ENCODE measurements around the gene HIVEP3.

Gene HIVEP3

GRCh38 chr1:41535276-41535675, 383.4 kb downstream of the HIVEP3 start:
- Histone ChIP-seq H3K4me3 (ENCODE audit: low read depth in 1 of 2, low read length in 2 of 2) (no peak overlapping the region), H3K4me1 (ENCODE audit: insufficient read depth, low read length) (peaks cover 13% of the 10 kb centered on the region), H3K27ac (ENCODE audit: low read depth, low read length) (no peak overlapping the region), H3K27me3 (ENCODE audit: control insufficient read depth in 1 of 2, insufficient read depth in 2 of 2, low read length in 2 of 2) (no peaks in the 10 kb centered on the region), H3K9me3 (ENCODE audit: low read length) (no peaks in the 10 kb centered on the region), H3K9ac (ENCODE audit: low read length) (no peak overlapping the region), H3K36me3 (ENCODE audit: insufficient read depth, low read length) (no peaks in the 10 kb centered on the region)

GRCh38 chr1:41534181-41535076, 384.3 kb downstream of the HIVEP3 start:
- Histone ChIP-seq H3K4me1 (ENCODE audit: insufficient read depth, low read length) (peaks cover 13% of the 10 kb centered on the region), H3K4me3 (ENCODE audit: low read depth in 1 of 2, low read length in 2 of 2) (no peak overlapping the region), H3K36me3 (ENCODE audit: insufficient read depth, low read length) (no peaks in the 10 kb centered on the region), H3K27ac (ENCODE audit: low read depth, low read length) (no peak overlapping the region), H3K27me3 (ENCODE audit: control insufficient read depth in 1 of 2, insufficient read depth in 2 of 2, low read length in 2 of 2) (no peaks in the 10 kb centered on the region), H3K9ac (ENCODE audit: low read length) (no peak overlapping the region), H3K9me3 (ENCODE audit: low read length) (no peaks in the 10 kb centered on the region)

- Histone ChIP-seq H3K27me3 (ENCODE audit: control insufficient read depth in 1 of 2, insufficient read depth in 2 of 2, low read length in 2 of 2) (no peaks in the 10 kb centered on the region), H3K27ac (ENCODE audit: low read depth, low read length) (no peak overlapping the region), H3K4me1 (ENCODE audit: insufficient read depth, low read length) (peaks cover 13% of the 10 kb centered on the region), H3K4me3 (ENCODE audit: low read depth in 1 of 2, low read length in 2 of 2) (no peak overlapping the region), H3K9me3 (ENCODE audit: low read length) (no peaks in the 10 kb centered on the region), H3K9ac (ENCODE audit: low read length) (no peak overlapping the region), H3K36me3 (ENCODE audit: insufficient read depth, low read length) (no peaks in the 10 kb centered on the region)
Measured at GRCh38 chr1:41533731-41534080, 385.0 kb downstream of the HIVEP3 start.

- Histone ChIP-seq H3K27me3 (ENCODE audit: control insufficient read depth in 1 of 2, insufficient read depth in 2 of 2, low read length in 2 of 2) (no peaks in the 10 kb centered on the region), H3K4me3 (ENCODE audit: low read depth in 1 of 2, low read length in 2 of 2) (no peak overlapping the region), H3K4me1 (ENCODE audit: insufficient read depth, low read length) (peaks cover 11% of the 10 kb centered on the region), H3K9me3 (ENCODE audit: low read length) (no peaks in the 10 kb centered on the region), H3K36me3 (ENCODE audit: insufficient read depth, low read length) (no peaks in the 10 kb centered on the region), H3K27ac (ENCODE audit: low read depth, low read length) (no peak overlapping the region), H3K9ac (ENCODE audit: low read length) (no peak overlapping the region)
Measured at GRCh38 chr1:41533016-41533730, 385.5 kb downstream of the HIVEP3 start.

GRCh38 chr1:41532206-41532975, 386.3 kb downstream of the HIVEP3 start:
- Histone ChIP-seq H3K27me3 (ENCODE audit: control insufficient read depth in 1 of 2, insufficient read depth in 2 of 2, low read length in 2 of 2) (no peaks in the 10 kb centered on the region), H3K9ac (ENCODE audit: low read length) (no peak overlapping the region), H3K4me1 (ENCODE audit: insufficient read depth, low read length) (peaks cover 3% of the 10 kb centered on the region), H3K27ac (ENCODE audit: low read depth, low read length) (no peak overlapping the region), H3K4me3 (ENCODE audit: low read depth in 1 of 2, low read length in 2 of 2) (no peak overlapping the region), H3K9me3 (ENCODE audit: low read length) (no peaks in the 10 kb centered on the region), H3K36me3 (ENCODE audit: insufficient read depth, low read length) (no peaks in the 10 kb centered on the region)

GRCh38 chr1:41530411-41530810, 388.3 kb downstream of the HIVEP3 start:
- H3K4me3 ChIP-seq (ENCODE audit: low read depth in 1 of 2, low read length in 2 of 2), result no peak overlapping the region

GRCh38 chr1:41529621-41530395, 388.9 kb downstream of the HIVEP3 start:
- no peaks in the 10 kb centered on the region for H3K36me3 ChIP-seq (ENCODE audit: insufficient read depth, low read length)
- H3K9ac ChIP-seq (ENCODE audit: low read length), result no peak overlapping the region

More at GRCh38 chr1:41530411-41530810, 388.3 kb downstream of the HIVEP3 start:
- no peaks in the 10 kb centered on the region for H3K27me3 ChIP-seq (ENCODE audit: control insufficient read depth in 1 of 2, insufficient read depth in 2 of 2, low read length in 2 of 2)
- no peaks in the 10 kb centered on the region for H3K36me3 ChIP-seq (ENCODE audit: insufficient read depth, low read length)
- no peak overlapping the region for H3K27ac ChIP-seq (ENCODE audit: low read depth, low read length)
- no peaks in the 10 kb centered on the region for H3K4me1 ChIP-seq (ENCODE audit: insufficient read depth, low read length)
- H3K9ac ChIP-seq (ENCODE audit: low read length), result no peak overlapping the region
- no peaks in the 10 kb centered on the region for H3K9me3 ChIP-seq (ENCODE audit: low read length)

GRCh38 chr1:41528726-41529605, 389.8 kb downstream of the HIVEP3 start:
- Histone ChIP-seq H3K9me3 (ENCODE audit: low read length) (no peaks in the 10 kb centered on the region), H3K27me3 (ENCODE audit: control insufficient read depth in 1 of 2, insufficient read depth in 2 of 2, low read length in 2 of 2) (no peaks in the 10 kb centered on the region), H3K4me3 (ENCODE audit: low read depth in 1 of 2, low read length in 2 of 2) (no peak overlapping the region), H3K9ac (ENCODE audit: low read length) (no peak overlapping the region), H3K36me3 (ENCODE audit: insufficient read depth, low read length) (no peaks in the 10 kb centered on the region), H3K27ac (ENCODE audit: low read depth, low read length) (no peak overlapping the region), H3K4me1 (ENCODE audit: insufficient read depth, low read length) (no peaks in the 10 kb centered on the region)

More at GRCh38 chr1:41529621-41530395, 388.9 kb downstream of the HIVEP3 start:
- H3K4me1 ChIP-seq (ENCODE audit: insufficient read depth, low read length), result no peaks in the 10 kb centered on the region
- no peak overlapping the region for H3K27ac ChIP-seq (ENCODE audit: low read depth, low read length)
- H3K27me3 ChIP-seq (ENCODE audit: control insufficient read depth in 1 of 2, insufficient read depth in 2 of 2, low read length in 2 of 2), result no peaks in the 10 kb centered on the region
- H3K9me3 ChIP-seq (ENCODE audit: low read length), result no peaks in the 10 kb centered on the region
- H3K4me3 ChIP-seq (ENCODE audit: low read depth in 1 of 2, low read length in 2 of 2), result no peak overlapping the region

- no peaks in the 10 kb centered on the region for H3K4me1 ChIP-seq (ENCODE audit: insufficient read depth, low read length)
Measured at GRCh38 chr1:41528106-41528505, 390.6 kb downstream of the HIVEP3 start.

GRCh38 chr1:41526956-41527561, 391.7 kb downstream of the HIVEP3 start:
- no peaks in the 10 kb centered on the region for H3K27me3 ChIP-seq (ENCODE audit: control insufficient read depth in 1 of 2, insufficient read depth in 2 of 2, low read length in 2 of 2)
- H3K27ac ChIP-seq (ENCODE audit: low read depth, low read length), result no peak overlapping the region
- H3K36me3 ChIP-seq (ENCODE audit: insufficient read depth, low read length), result no peaks in the 10 kb centered on the region
- no peaks in the 10 kb centered on the region for H3K4me1 ChIP-seq (ENCODE audit: insufficient read depth, low read length)
- no peak overlapping the region for H3K9ac ChIP-seq (ENCODE audit: low read length)
- H3K4me3 ChIP-seq (ENCODE audit: low read depth in 1 of 2, low read length in 2 of 2), result no peak overlapping the region
- H3K9me3 ChIP-seq (ENCODE audit: low read length), result no peaks in the 10 kb centered on the region

More at GRCh38 chr1:41528106-41528505, 390.6 kb downstream of the HIVEP3 start:
- Histone ChIP-seq H3K36me3 (ENCODE audit: insufficient read depth, low read length) (no peaks in the 10 kb centered on the region), H3K4me3 (ENCODE audit: low read depth in 1 of 2, low read length in 2 of 2) (no peak overlapping the region), H3K9ac (ENCODE audit: low read length) (no peak overlapping the region), H3K27me3 (ENCODE audit: control insufficient read depth in 1 of 2, insufficient read depth in 2 of 2, low read length in 2 of 2) (no peaks in the 10 kb centered on the region), H3K27ac (ENCODE audit: low read depth, low read length) (no peak overlapping the region), H3K9me3 (ENCODE audit: low read length) (no peaks in the 10 kb centered on the region)
